ENCODE measurements around the gene TSPYL6. TPM values are rescaled to one million over a fixed set of nuclear protein-coding genes. Genes with fewer than 3 reads are reported as not detected.

Gene TSPYL6
- total RNA-seq, 1 experiment from 2014 or later, result not detected

DNA sequence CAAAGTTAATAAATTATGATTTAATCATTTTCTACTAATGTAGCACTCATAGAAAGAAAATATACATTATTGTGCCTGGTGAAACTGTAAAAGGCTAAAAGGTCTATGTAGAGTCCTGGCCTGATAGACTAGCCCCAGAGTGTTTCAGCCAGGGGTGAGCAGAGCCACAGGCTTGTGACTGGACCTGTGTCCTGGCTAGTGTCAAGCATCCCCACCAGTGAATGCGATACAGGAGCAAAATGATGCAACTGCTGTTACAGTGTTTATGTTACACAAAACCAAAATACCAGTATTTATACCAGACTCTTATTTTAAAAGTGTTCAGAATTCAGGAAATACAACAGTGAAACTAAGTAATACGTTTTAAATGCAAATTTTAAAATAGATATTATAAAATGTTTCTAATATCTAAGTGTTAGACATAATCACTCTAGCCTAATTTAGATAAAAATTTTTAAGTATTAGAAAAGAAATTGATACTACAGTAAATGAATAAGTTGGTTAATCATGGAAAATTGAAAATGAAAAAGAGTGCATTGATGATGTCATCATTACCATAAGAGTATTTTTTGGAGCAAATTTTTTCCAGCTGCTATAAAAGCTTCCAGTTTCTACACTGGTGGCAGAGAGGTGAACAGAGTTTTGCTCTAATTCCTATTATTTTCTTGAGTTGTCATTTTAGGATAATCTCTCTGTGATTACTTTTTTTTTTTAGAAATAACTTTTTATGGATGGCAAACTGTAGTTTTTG is 6.2 kb upstream of the TSPYL6 start:
- DNase-seq, result no peak
- H3K27me3 Mint-ChIP-seq (ENCODE audit: unreplicated experiment), result no peaks in the 10 kb centered on the region
- H3K36me3 Mint-ChIP-seq (ENCODE audit: insufficient read depth, unreplicated experiment), result no peaks in the 10 kb centered on the region
- BruUV-seq (replicated peaks), result no TSS peak
- TF ChIP-seq, protein P1, sequence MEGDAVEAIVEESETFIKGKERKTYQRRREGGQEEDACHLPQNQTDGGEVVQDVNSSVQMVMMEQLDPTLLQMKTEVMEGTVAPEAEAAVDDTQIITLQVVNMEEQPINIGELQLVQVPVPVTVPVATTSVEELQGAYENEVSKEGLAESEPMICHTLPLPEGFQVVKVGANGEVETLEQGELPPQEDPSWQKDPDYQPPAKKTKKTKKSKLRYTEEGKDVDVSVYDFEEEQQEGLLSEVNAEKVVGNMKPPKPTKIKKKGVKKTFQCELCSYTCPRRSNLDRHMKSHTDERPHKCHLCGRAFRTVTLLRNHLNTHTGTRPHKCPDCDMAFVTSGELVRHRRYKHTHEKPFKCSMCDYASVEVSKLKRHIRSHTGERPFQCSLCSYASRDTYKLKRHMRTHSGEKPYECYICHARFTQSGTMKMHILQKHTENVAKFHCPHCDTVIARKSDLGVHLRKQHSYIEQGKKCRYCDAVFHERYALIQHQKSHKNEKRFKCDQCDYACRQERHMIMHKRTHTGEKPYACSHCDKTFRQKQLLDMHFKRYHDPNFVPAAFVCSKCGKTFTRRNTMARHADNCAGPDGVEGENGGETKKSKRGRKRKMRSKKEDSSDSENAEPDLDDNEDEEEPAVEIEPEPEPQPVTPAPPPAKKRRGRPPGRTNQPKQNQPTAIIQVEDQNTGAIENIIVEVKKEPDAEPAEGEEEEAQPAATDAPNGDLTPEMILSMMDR (IDR thresholded peaks at IDR 0.05; ENCODE audit: unreplicated experiment), result no peak
- no peak overlapping the region for H3K27ac Mint-ChIP-seq (ENCODE audit: unreplicated experiment)
- peaks cover 5% of the 10 kb centered on the region for H3K9me3 Mint-ChIP-seq (ENCODE audit: low read depth, unreplicated experiment)
- H3K4me3 Mint-ChIP-seq (ENCODE audit: low read depth, unreplicated experiment), result no peak overlapping the region
- H3K4me1 Mint-ChIP-seq (ENCODE audit: low read depth, unreplicated experiment), result no peaks in the 10 kb centered on the region
- CTCF ChIA-PET, result interaction anchor here (0.6 kb wide), 1 partner anchor 294 kb away, joined by 4 read pairs; no protein-coding TSS in a partner anchor
- intact Hi-C loops (cut with micrococcal nuclease; ENCODE audit: unreplicated experiment), result no loop called here

DNA sequence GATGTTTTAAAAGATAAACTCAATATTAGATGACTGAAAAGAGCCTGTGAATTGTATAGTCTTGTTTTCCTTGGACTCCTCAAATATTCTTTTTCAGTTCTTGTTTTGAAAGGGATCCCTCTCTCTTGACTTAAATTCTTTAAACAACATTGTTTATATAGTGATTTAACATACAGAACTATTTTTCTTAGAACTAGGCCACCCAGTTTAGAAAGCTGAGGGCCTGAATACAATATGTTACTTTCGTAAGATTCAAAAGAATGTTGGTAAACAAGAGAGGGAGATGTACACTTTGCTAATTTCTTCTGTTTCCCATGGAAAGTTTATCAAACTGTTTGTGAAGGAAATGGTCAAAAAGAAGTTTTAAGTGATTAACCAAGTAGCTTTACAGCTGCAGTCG is 5.5 kb upstream of the TSPYL6 start:
- DNase-seq, result no peak
- TF ChIP-seq, protein P1 (IDR thresholded peaks at IDR 0.05; ENCODE audit: unreplicated experiment), result no peak
- H3K27me3 Mint-ChIP-seq (ENCODE audit: unreplicated experiment), result no peaks in the 10 kb centered on the region
- CTCF ChIA-PET, result no interaction called here
- intact Hi-C loops (cut with micrococcal nuclease; ENCODE audit: unreplicated experiment), result no loop called here
- no peak overlapping the region for H3K4me3 Mint-ChIP-seq (ENCODE audit: low read depth, unreplicated experiment)
- peaks cover 5% of the 10 kb centered on the region for H3K9me3 Mint-ChIP-seq (ENCODE audit: low read depth, unreplicated experiment)
- H3K36me3 Mint-ChIP-seq (ENCODE audit: insufficient read depth, unreplicated experiment), result no peaks in the 10 kb centered on the region
- no TSS peak for BruUV-seq (replicated peaks)
- H3K4me1 Mint-ChIP-seq (ENCODE audit: low read depth, unreplicated experiment), result no peaks in the 10 kb centered on the region
- no peak overlapping the region for H3K27ac Mint-ChIP-seq (ENCODE audit: unreplicated experiment)

DNA sequence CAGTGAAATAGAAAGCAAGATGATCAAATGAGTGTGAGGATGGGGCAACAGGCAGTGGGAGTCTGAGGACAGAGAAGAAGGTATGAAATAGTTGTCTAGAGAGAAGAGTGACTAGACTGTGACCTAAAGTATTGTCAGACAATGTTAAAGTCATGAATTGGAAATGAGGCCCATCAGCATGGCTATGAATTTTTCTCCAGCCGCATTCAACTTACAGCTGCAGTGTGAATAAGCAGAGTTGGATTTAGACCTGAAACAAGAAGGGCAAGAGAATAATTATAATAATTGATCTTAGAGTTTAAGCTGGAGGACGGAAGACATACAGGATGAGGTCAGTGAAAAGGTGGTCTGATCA is 4.2 kb upstream of the TSPYL6 start:
- Mint-ChIP-seq H3K4me3 (ENCODE audit: low read depth, unreplicated experiment) (no peak overlapping the region), H3K27ac (ENCODE audit: unreplicated experiment) (no peak overlapping the region), H3K36me3 (ENCODE audit: insufficient read depth, unreplicated experiment) (no peaks in the 10 kb centered on the region), H3K27me3 (ENCODE audit: unreplicated experiment) (no peaks in the 10 kb centered on the region), H3K9me3 (ENCODE audit: low read depth, unreplicated experiment) (peaks cover 5% of the 10 kb centered on the region), H3K4me1 (ENCODE audit: low read depth, unreplicated experiment) (no peaks in the 10 kb centered on the region)
- CTCF ChIA-PET, result no interaction called here
- BruUV-seq (replicated peaks), result no TSS peak
- TF ChIP-seq, protein P1 (IDR thresholded peaks at IDR 0.05; ENCODE audit: unreplicated experiment), result no peak
- DNase-seq, result no peak
- intact Hi-C loops (cut with micrococcal nuclease; ENCODE audit: unreplicated experiment), result no loop called here

DNA sequence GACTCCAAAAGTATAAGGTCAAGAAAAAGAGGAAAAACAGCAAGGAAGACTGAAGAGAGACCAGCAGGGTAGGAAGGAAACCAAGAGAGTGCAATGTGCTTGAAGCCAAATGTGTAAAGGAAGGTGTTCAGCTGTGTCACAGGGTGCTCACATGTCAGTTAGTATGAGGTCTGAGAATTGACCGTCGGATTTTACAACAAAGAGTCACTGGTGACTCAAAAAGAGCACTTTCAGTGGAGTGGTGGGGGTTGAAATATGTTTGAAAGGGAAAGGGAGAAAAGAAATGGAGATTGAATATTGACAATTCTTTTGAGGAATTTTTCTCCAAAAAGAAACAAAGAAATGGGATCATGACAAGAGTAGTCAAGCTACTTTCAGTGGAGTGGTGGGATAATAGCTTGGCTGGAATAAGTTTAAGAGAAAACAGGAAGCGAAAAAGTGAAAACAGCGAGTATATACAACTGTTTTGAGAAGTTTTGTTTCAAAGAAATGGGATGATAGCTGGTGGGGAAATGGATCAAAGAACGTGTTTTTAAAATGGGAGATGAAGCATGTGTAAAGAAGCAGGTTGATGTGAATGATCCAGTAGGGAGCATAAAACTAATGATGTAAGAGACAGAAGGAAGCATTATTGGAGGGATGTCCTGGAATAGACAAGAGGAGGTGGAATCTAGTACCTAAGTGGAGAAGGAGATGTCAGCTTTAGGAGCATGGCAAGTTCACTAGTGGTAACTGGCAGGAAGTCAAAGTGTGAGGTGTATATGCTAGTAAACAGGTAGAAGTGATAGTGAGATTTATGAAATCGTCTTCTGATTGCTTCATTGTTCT is 3.6 kb upstream of the TSPYL6 start:
- TF ChIP-seq, protein P1 (IDR thresholded peaks at IDR 0.05; ENCODE audit: unreplicated experiment), result no peak
- Mint-ChIP-seq H3K9me3 (ENCODE audit: low read depth, unreplicated experiment) (peaks cover under 1% of the 10 kb centered on the region), H3K27ac (ENCODE audit: unreplicated experiment) (no peak overlapping the region), H3K4me3 (ENCODE audit: low read depth, unreplicated experiment) (no peak overlapping the region), H3K27me3 (ENCODE audit: unreplicated experiment) (no peaks in the 10 kb centered on the region), H3K36me3 (ENCODE audit: insufficient read depth, unreplicated experiment) (no peaks in the 10 kb centered on the region), H3K4me1 (ENCODE audit: low read depth, unreplicated experiment) (no peaks in the 10 kb centered on the region)
- DNase-seq, result no peak
- no TSS peak for BruUV-seq (replicated peaks)
- CTCF ChIA-PET, result no interaction called here
- intact Hi-C loops (cut with micrococcal nuclease; ENCODE audit: unreplicated experiment), result no loop called here
